Neural progenitor cell (in vitro differentiated cells): ENCODE measurements around the gene HHAT.

Experiments
- EZH2 ChIP-seq: fragments of 200-600 bp; sonication (generic); IDR thresholded peaks from 2 replicates; pipeline ENCODE4 v1.6.1; 2017; ENCODE audit warnings: antibody characterized with exemption, mild to moderate bottlenecking, moderate library complexity
- EZH2phosphoT487 ChIP-seq: fragments of 200-600 bp; sonication (generic); IDR thresholded peaks from 2 replicates; pipeline ENCODE4 v1.6.1; 2017; ENCODE audit warnings: antibody characterized with exemption
- TF ChIP-seq, protein P1 (sequence below): fragments of 200-600 bp; sonication (generic); IDR thresholded peaks from 2 replicates; pipeline ENCODE4 v1.5.1; 2017; ENCODE audit warnings: antibody characterized with exemption, mild to moderate bottlenecking

- TF ChIP-seq, protein P1, sequence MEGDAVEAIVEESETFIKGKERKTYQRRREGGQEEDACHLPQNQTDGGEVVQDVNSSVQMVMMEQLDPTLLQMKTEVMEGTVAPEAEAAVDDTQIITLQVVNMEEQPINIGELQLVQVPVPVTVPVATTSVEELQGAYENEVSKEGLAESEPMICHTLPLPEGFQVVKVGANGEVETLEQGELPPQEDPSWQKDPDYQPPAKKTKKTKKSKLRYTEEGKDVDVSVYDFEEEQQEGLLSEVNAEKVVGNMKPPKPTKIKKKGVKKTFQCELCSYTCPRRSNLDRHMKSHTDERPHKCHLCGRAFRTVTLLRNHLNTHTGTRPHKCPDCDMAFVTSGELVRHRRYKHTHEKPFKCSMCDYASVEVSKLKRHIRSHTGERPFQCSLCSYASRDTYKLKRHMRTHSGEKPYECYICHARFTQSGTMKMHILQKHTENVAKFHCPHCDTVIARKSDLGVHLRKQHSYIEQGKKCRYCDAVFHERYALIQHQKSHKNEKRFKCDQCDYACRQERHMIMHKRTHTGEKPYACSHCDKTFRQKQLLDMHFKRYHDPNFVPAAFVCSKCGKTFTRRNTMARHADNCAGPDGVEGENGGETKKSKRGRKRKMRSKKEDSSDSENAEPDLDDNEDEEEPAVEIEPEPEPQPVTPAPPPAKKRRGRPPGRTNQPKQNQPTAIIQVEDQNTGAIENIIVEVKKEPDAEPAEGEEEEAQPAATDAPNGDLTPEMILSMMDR, result no peak
- TF ChIP-seq EZH2 (no peak), EZH2phosphoT487 (no peak)
Observed at GRCh38 chr1:210551899-210552298, 223.2 kb downstream of the HHAT start.
